IPS-NIHi11 (cell line): Measurements from ENCODE around the gene MAP3K3.
A peak's percentile ranks its signal among the peaks of the same experiment; 100 is the strongest.

ENCODE experiments used
- DNase-seq: peaks from one replicate; pipeline ENCODE4 v3.0.0; 2012; ENCODE audit warnings: mixed read lengths, low spot score

Gene MAP3K3

GRCh38 chr17:63693411-63694113, 71.3 kb downstream of the MAP3K3 start:
- DNase-seq = no peak

DNA sequence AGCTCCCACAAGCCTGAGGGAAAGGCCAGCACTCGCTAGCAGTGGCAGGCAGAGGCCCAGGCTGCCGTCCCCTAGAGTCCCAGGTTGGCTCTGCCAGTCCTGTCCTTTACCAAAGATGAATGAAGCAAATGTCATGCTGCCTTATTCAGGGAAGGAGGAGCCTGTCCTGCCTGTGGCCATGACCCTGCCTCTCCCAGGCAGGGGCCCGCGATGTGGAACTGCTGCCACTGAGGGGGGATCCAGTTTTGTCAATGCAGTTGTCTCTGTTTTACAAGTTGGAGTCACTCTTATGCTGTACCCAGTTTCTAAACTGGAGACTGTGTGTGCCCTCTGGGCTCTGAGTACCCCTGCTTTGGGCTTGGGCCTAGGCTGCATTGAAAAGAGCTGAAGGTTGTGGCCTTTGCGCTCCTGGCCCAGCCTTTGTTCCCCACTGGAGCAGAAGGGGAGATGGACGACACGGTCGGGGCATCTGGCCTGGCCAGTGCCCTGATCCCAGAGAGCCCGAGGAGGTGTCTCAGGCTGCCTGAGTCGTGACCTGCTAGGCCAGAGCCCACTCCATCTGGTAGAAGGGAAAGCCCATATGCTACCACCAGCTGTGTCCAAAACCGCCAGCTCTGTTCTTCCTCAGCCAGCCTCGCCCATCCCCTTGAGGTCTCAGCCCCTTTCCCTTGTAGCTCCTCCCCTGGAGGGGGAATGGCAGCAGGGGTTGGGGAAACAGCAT, 72.2 kb downstream of the MAP3K3 start:
- DNase-seq = peak; percentile 65

GRCh38 chr17:63694950-63695773, 72.9 kb downstream of the MAP3K3 start:
- no peak for DNase-seq

- DNase-seq = no peak
These were observed 73.7 kb downstream of the MAP3K3 start for GRCh38 chr17:63695889-63696288.

DNA sequence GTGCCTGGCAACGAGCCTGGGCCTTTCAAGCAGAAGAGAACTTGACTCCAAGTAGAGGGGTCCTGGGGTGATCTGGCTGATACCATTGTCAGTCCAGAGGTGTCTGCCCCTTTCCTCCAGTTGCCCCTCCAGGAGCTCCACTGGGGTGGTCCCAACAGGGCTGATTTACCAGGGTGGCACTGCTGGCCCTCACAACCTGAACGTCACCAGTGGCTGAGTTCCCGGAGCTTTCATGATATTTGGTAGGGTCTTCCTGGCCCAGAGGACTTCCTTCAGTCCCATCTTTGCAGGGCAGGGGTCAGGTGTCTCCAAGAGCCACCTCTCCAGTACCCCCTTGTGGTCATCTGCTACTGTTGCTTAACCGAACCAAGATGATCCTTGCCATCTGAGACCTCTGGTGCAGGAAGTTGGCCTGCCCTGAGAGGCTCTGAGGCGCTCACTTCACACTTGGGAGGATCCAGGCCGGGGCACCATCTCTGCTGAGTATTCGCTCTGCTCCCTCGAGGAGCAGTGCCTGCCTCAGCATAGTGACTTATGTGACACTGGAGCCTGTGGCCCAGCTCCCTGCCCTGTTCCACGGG, 74.3 kb downstream of the MAP3K3 start:
- peak; percentile 76 for DNase-seq

DNA sequence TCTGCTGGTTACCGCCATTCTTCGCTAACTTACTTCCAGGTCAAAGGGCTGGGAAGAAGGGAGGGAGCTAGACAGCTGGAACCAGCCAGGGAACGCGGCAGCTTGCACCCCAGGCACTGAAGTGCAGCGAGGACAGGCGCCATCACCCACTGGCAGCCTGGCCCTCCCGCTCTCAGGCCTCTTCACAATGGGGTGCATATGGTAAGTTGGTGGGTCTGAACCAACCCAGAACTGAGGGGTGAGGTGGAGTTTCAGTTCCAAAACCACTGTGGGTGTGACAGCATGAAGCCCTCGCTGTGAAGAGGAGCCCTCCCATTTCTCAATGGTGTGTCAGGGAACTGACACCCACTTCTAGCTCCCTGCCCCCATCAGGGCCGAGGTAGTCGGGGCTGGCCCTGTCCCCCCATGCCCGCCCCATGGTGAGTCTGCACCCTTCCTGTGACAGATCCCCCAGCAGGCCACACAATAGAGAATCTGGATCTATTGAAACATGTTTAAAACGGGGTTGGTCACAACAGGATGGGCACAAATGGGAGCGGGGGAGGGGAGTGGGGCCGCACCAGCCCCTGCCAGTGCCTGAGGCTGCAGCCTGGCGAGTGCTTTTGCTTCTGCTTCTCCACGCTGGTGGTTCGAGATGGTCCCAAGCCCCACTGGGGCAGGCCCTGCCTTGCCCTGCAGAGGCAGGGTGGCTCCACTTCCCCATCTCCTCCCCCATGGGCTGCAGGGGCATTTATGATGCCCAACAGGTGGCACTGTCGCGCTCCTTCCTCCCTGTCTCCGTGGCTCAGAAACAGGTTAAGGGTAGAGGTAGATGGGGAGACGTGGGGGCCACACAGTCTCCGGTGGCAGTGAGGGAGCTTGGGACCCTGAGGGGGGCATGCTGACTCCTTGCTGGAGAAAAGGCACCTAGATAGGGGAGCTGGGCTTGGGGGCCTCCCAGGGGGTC, 75.4 kb downstream of the MAP3K3 start:
- peak; percentile 69 for DNase-seq

DNA sequence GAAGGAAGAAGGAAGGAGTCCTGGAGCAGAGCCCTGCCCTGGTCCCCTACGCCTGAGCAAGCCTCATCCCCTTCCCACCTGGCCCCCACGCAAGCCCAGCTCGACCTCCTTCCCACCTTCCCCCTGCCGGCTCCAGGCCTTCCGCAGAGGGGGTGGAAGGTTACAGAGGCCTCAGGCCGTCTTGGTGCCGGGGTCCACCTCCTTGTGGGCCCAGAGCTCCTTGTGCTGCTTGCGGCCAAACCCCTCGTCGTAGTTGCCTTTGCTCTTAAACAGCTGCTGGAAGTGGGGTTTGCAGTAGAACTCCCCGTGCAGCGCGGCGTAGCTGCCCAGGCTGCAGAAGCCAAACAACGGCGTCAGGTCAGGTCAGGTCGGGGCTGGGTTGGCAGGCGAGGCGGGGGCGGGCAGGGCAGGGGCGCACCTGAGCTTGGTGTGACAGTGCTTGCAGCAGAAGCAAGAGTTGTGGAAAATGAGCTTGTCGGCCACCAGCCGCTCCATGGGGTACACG, 76.2 kb downstream of the MAP3K3 start:
- no peak for DNase-seq

DNA sequence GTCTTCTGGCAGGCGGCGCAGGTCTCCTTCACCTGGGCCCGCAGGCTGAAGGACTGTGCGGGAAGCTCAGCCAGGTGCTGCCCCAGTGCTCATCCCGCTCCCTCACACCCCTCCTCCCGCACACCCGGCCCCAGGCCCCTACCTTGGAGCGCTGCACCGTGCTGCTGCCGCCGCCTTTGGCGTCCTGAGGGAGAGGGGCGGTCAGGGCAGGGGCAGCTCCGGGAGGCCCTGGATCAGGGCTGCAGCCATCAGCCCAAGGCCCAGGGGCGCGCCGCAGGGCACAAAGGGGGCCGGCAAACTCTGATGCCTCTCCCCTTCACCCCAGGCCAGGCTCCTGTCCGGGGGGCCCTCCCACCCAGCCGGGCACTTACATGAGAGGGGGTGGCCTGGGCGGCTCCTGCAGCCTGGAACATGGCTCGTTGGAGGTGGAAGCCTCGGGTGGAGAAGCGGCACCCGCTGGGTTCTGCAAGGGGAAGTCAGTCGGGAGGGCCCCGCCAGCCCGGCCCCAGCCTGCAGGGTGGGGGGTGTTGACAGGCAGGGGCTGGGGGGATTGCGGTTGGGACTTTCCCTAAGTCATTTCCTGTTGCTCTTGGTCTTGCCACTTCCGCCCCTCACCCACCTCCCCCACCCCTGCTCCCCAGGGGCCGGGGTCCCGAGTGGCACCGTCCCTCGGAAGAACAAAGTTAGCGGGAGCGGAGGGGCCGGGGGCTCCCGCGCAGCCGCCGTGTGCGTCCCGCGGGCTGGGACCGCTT, 76.8 kb downstream of the MAP3K3 start:
- peak; percentile 58 for DNase-seq

DNA sequence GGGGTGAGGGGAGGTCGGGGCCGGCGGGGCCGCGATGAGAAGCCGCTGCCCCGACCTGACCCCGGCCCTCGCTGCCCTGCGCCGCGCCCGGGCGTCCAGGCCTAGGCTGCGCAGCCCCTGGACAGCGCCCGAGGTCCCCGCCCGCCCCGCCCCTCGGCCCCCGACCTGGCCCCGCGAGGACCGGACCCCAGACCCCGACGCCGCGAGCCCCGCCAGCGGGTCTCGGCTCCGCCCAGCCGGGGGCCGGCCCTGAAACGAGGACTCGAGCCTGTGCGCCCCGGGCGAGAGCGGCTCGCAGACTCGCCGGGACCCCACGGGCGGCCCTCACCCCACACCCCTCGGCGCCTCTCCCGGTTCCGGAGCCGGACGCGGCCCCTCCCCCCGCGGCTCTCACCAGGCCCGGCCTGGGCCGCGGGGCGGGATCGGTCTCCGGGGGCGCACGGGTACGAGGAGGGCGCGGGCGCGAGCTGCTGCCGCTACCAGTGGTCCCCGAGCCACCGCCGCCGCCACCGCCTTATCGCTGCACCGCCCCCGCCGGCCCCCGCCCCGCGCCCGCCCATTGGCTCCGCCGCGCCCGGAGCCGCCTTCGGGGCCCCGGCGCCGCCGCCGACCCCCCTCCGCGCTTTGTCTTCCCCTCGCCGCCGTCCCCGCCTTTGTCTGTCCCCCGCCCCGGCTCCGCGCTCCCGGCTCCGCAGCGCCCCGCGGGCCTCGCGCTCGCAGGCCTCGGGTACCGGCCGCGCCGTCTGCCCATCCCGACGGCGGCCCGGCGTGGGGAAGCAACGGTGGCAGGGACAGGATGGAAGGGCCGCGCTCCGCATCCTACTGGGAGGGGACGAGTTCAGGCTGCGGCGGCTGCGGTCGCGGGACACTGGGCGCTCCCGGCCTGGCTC, 77.7 kb downstream of the MAP3K3 start, which contains the start of gene LIMD2:
Gene LIMD2 (minus strand): TSS at position 488 of the 890 bp plus-strand sequence. CDS start 827 bp downstream, outside the sequence.
- peak; percentile 90 for DNase-seq

DNA sequence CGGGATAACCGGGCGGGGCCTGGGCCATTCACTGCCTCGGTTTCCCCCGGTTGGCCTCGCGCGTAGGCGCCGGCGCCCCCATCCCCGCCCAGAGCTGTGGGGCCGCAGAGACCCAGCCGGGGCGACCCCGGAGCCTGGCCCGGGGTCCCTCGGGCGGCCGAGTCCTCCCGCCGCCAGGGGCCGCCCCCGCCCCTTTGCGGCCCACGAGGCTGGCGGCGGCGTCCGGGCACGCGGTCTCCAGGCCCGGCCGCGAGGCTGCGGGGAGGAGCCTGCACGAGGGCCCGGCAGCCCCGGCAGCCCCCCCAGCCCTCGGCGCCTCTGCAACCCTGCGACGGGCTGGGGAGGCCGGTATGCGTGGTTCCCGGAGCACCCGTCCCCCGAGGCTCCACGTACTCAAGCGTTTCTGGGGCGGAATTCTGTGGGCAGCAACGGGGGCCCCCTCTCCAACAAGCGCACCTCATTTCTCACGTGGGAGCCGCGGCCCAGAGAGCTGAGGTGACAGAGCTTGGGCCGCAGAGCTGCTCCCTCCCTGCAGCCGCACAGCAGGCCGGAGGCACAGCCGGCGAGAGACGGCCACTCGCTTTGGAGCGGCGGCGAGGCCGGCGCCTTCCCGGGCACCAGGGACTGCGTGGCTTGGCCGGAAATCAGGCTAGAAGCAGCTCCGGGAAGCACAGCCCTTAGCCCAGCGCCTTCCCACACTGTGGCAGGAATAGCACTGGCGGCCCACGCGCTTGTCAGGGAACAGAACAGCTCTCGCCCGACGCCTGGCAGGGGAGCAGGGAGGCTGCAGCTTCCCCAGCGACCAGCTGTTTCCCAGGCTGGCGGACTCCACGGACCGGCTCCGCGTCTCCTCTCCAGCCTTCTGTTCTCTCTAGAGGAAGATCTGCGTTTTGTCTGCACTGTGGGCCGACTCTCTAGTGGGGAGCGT, 78.6 kb downstream of the MAP3K3 start:
- DNase-seq = peak; percentile 89

DNA sequence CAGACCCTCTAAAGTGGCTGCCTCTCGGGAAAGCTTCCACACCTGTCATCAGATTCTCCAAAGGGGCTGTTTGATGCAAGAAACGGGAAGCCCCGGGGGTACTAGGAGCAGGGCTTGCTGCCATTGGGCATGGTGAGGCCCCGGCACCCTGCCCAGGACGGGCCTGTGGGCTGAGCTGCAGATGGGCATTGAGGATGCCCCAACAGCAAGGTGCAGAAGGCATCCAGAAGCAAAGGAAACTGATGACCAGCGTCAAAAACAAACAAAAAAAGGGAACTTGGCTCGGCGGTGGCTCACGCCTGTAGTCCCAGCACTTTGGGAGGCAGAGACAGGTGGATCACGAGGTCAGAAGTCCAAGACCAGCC, 79.2 kb downstream of the MAP3K3 start:
- DNase-seq = no peak

- no peak for DNase-seq
These were observed 79.9 kb downstream of the MAP3K3 start for GRCh38 chr17:63701868-63702720.

DNA sequence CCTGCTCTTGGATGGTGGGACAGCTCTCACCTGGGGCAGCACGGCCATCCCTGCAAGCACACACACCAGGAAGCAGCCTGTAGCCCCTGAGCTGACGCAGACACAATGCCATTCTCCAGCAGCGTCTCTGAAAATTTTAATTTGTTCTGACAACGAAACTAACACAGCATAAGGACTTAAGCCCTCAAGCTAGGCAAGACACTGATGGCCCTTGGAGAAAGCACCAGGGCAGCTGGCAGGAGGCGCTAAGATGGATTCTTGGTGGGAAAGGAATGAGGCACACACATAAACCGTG, 80.5 kb downstream of the MAP3K3 start:
- no peak for DNase-seq

- DNase-seq = no peak
These were observed 80.8 kb downstream of the MAP3K3 start for GRCh38 chr17:63703029-63703428.

DNA sequence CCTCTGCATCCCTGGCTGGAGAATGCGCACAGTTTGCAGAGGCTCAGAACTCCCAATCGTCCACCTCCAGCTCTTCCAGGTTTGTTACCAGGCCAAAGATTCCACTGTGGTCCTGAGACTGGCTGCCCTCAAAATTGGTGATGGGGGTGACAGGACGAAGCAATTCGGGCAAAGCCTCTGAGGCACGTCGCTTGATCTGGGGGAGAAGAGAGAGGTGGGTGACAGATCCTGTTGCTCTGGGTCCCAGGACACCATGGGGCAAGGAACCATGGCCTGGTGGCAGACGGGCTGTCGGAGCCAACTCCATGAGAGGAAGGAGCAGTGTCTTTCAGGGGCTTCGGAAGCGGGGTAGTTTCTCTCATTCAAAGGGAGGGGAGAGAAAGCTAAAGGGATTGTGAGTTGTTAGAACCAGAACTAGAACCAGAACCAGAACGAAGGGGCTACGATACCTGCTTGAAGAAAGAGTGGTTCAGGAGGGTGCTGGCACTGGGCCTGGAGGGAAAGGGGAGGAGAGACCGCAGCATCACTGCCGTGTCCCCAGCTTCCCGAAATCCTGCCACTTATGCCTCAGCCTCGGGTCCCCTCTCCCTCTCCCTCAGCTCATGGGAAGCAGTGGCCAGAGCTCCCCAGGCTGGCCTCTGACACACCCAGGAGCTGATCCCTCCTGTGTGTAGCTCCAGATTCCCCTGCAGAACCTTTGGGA, 81.5 kb downstream of the MAP3K3 start:
- no peak for DNase-seq

- no peak for DNase-seq
These were observed 82.0 kb downstream of the MAP3K3 start for GRCh38 chr17:63704259-63704576.

- DNase-seq = no peak
These were observed 82.6 kb downstream of the MAP3K3 start for GRCh38 chr17:63704836-63705235.
